Gastroesophageal sphincter (tissue), 3 donors: ENCODE results near the gene C1orf35.

Experiments used
- EP300 ChIP-seq: sonication (generic); formaldehyde crosslinking; IDR thresholded peaks from one replicate; pipeline ENCODE4 v1.6.1; 2017; ENCODE audit warnings: antibody characterized with exemption, mild to moderate bottlenecking
- POLR2A ChIP-seq, 2 donors: fragments of 450-650 bp; IDR thresholded peaks; one replicate each; pipeline ENCODE4 v1.6.1; 2017; ENCODE audit warnings: antibody characterized with exemption in 2 of 2, mild to moderate bottlenecking in 2 of 2, moderate library complexity in 1 of 2
- POLR2AphosphoS5 ChIP-seq: sonication (generic); formaldehyde crosslinking; IDR thresholded peaks from one replicate; pipeline ENCODE4 v1.6.1; 2017; ENCODE audit warnings: antibody characterized with exemption
- TF ChIP-seq, protein P1 (sequence below), 4 experiments: fragments of 200-600 bp in 2 of 4; fragments of 450-650 bp in 2 of 4; sonication (generic) in 1 of 4; IDR thresholded peaks; one replicate each; pipeline ENCODE4 v1.5.1; 2017 to 2019; ENCODE audit warnings: antibody characterized with exemption in 4 of 4, mild to moderate bottlenecking in 2 of 4, moderate library complexity in 2 of 4

DNA sequence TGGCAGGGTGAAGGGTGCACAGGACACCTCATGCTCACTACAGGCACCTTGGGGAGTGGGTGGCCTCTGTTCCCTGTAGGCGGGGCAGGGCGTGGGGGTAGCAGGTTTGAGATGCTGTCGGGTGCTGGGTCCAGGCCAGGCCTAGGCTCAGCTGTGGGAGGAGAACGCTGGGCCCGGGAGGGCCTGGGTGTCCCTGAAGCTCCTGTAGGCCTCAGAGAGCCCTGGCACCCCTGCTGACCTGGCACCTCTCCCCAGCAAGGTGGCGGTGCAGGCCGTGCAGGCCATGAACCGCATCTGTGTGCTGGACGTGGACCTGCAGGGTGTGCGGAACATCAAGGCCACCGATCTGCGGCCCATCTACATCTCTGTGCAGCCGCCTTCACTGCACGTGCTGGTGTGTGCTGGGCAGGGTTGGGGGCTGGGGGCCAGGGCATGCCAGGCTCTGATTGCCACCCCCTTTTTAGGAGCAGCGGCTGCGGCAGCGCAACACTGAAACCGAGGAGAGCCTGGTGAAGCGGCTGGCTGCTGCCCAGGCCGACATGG lies 44.1 kb upstream of the C1orf35 start:
- TF ChIP-seq POLR2A (IDR thresholded peaks at IDR 0.05) (no peak), POLR2AphosphoS5 (no peak), EP300 (no peak)
- TF ChIP-seq, protein P1, sequence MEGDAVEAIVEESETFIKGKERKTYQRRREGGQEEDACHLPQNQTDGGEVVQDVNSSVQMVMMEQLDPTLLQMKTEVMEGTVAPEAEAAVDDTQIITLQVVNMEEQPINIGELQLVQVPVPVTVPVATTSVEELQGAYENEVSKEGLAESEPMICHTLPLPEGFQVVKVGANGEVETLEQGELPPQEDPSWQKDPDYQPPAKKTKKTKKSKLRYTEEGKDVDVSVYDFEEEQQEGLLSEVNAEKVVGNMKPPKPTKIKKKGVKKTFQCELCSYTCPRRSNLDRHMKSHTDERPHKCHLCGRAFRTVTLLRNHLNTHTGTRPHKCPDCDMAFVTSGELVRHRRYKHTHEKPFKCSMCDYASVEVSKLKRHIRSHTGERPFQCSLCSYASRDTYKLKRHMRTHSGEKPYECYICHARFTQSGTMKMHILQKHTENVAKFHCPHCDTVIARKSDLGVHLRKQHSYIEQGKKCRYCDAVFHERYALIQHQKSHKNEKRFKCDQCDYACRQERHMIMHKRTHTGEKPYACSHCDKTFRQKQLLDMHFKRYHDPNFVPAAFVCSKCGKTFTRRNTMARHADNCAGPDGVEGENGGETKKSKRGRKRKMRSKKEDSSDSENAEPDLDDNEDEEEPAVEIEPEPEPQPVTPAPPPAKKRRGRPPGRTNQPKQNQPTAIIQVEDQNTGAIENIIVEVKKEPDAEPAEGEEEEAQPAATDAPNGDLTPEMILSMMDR (IDR thresholded peaks at IDR 0.05), result no peak
